ENCODE measurements around the gene TMEM185B.

Gene TMEM185B

GRCh38 chr2:120182019-120182560 lies 41.1 kb downstream of the TMEM185B start:
- H3F3A ChIP-seq (ENCODE audit: insufficient read depth, low read length), result peaks cover 8% of the 10 kb centered on the region
- H2AFZ ChIP-seq (ENCODE audit: low read length), result no peak overlapping the region
- no peaks in the 10 kb centered on the region for H3K36me3 ChIP-seq (replicated peaks; ENCODE audit: insufficient read depth, low read length)
- H3K9ac ChIP-seq (ENCODE audit: low read length), result no peak overlapping the region
- no peaks in the 10 kb centered on the region for H3K79me2 ChIP-seq (ENCODE audit: low read length)
- no peaks in the 10 kb centered on the region for H3K27me3 ChIP-seq (replicated peaks; ENCODE audit: insufficient read depth, low read length)
- no peak for DNase-seq
- no peaks in the 10 kb centered on the region for H3K9me3 ChIP-seq (replicated peaks; ENCODE audit: insufficient read depth, low read length)
- no peak overlapping the region for H3K27ac ChIP-seq (ENCODE audit: low read length)
- H3K4me1 ChIP-seq (ENCODE audit: low read length), result peaks cover 15% of the 10 kb centered on the region
- H3K9me2 ChIP-seq (replicated peaks; ENCODE audit: insufficient read depth, low read length), result no peaks in the 10 kb centered on the region
- H3K4me3 ChIP-seq (ENCODE audit: low read length), result no peak overlapping the region
- no peaks in the 10 kb centered on the region for H4K20me1 ChIP-seq (ENCODE audit: insufficient read depth, low read length)
- TF ChIP-seq EZH2 (optimal IDR thresholded peaks at IDR 0.05; ENCODE audit: low read depth, low read length) (no peak), EZH2phosphoT487 (IDR thresholded peaks at IDR 0.05; ENCODE audit: low read length) (no peak)
- TF ChIP-seq, protein P1, sequence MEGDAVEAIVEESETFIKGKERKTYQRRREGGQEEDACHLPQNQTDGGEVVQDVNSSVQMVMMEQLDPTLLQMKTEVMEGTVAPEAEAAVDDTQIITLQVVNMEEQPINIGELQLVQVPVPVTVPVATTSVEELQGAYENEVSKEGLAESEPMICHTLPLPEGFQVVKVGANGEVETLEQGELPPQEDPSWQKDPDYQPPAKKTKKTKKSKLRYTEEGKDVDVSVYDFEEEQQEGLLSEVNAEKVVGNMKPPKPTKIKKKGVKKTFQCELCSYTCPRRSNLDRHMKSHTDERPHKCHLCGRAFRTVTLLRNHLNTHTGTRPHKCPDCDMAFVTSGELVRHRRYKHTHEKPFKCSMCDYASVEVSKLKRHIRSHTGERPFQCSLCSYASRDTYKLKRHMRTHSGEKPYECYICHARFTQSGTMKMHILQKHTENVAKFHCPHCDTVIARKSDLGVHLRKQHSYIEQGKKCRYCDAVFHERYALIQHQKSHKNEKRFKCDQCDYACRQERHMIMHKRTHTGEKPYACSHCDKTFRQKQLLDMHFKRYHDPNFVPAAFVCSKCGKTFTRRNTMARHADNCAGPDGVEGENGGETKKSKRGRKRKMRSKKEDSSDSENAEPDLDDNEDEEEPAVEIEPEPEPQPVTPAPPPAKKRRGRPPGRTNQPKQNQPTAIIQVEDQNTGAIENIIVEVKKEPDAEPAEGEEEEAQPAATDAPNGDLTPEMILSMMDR (IDR thresholded peaks at IDR 0.05; ENCODE audit: low read length), result no peak
- H3K4me2 ChIP-seq (ENCODE audit: low read depth, low read length), result no peak overlapping the region

GRCh38 chr2:120180066-120180465 lies 43.1 kb downstream of the TMEM185B start:
- H3K27ac ChIP-seq (ENCODE audit: low read length), result no peak overlapping the region
- H3K4me3 ChIP-seq (ENCODE audit: low read length), result no peak overlapping the region
- DNase-seq, result no peak
- no peak overlapping the region for H3K4me2 ChIP-seq (ENCODE audit: low read depth, low read length)
- no peaks in the 10 kb centered on the region for H4K20me1 ChIP-seq (ENCODE audit: insufficient read depth, low read length)
- H3F3A ChIP-seq (ENCODE audit: insufficient read depth, low read length), result peaks cover 11% of the 10 kb centered on the region
- no peaks in the 10 kb centered on the region for H3K27me3 ChIP-seq (replicated peaks; ENCODE audit: insufficient read depth, low read length)
- H3K9me2 ChIP-seq (replicated peaks; ENCODE audit: insufficient read depth, low read length), result no peaks in the 10 kb centered on the region
- H3K9me3 ChIP-seq (replicated peaks; ENCODE audit: insufficient read depth, low read length), result no peaks in the 10 kb centered on the region
- peaks cover 22% of the 10 kb centered on the region for H3K4me1 ChIP-seq (ENCODE audit: low read length)
- TF ChIP-seq EZH2phosphoT487 (IDR thresholded peaks at IDR 0.05; ENCODE audit: low read length), result no peak
- TF ChIP-seq, protein P1 (IDR thresholded peaks at IDR 0.05; ENCODE audit: low read length), result no peak
- no peak for TF ChIP-seq EZH2 (optimal IDR thresholded peaks at IDR 0.05; ENCODE audit: low read depth, low read length)
- no peaks in the 10 kb centered on the region for H3K79me2 ChIP-seq (ENCODE audit: low read length)
- no peaks in the 10 kb centered on the region for H3K36me3 ChIP-seq (replicated peaks; ENCODE audit: insufficient read depth, low read length)
- H3K9ac ChIP-seq (ENCODE audit: low read length), result no peak overlapping the region
- H2AFZ ChIP-seq (ENCODE audit: low read length), result no peak overlapping the region

DNA sequence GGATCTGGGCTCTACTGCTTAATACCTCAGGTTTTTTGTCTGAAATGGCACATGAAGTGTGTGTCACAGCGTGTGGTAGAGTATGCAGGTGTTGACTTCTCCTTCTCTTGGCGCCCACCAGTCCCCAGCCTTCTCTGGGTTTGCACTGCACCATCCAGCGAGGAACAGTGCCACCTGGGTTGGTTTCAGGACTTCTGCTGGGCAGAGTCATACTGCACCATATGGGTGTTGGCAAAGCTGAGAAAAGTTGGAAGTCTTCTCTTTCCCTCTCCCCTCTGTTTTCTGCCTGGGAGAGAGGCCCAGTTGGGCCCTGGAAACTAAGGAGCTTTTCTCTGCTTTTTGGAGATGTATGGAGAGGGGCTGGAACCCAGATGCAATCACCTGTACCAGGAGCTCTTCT lies 43.8 kb downstream of the TMEM185B start:
- Histone ChIP-seq H3K9me3 (replicated peaks; ENCODE audit: insufficient read depth, low read length) (no peaks in the 10 kb centered on the region), H3K9ac (ENCODE audit: low read length) (no peak overlapping the region), H4K20me1 (ENCODE audit: insufficient read depth, low read length) (no peaks in the 10 kb centered on the region), H3F3A (ENCODE audit: insufficient read depth, low read length) (peaks cover 11% of the 10 kb centered on the region), H3K4me2 (ENCODE audit: low read depth, low read length) (no peak overlapping the region), H3K4me1 (ENCODE audit: low read length) (peaks cover 22% of the 10 kb centered on the region), H3K27ac (ENCODE audit: low read length) (no peak overlapping the region), H3K36me3 (replicated peaks; ENCODE audit: insufficient read depth, low read length) (no peaks in the 10 kb centered on the region), H2AFZ (ENCODE audit: low read length) (no peak overlapping the region), H3K4me3 (ENCODE audit: low read length) (no peak overlapping the region), H3K27me3 (replicated peaks; ENCODE audit: insufficient read depth, low read length) (no peaks in the 10 kb centered on the region), H3K79me2 (ENCODE audit: low read length) (no peaks in the 10 kb centered on the region), H3K9me2 (replicated peaks; ENCODE audit: insufficient read depth, low read length) (no peaks in the 10 kb centered on the region)
- no peak for DNase-seq
- TF ChIP-seq EZH2 (optimal IDR thresholded peaks at IDR 0.05; ENCODE audit: low read depth, low read length) (no peak), EZH2phosphoT487 (IDR thresholded peaks at IDR 0.05; ENCODE audit: low read length) (no peak)
- TF ChIP-seq, protein P1 (IDR thresholded peaks at IDR 0.05; ENCODE audit: low read length), result no peak
